OCI-LY7 (cell line): ENCODE measurements around the gene HSD17B2.

Source experiments
- EZH2phosphoT487 ChIP-seq: fragments of 200-600 bp; sonication (generic); IDR thresholded peaks from 2 replicates; pipeline ENCODE4 v1.6.1; 2018; ENCODE audit warnings: low read depth, borderline replicate concordance, mild to moderate bottlenecking, mixed run types, antibody characterized with exemption, low read length, moderate library complexity, mixed read lengths
- TF ChIP-seq, protein P1 (sequence below): fragments of 200-600 bp; sonication (generic); conservative IDR thresholded peaks from 2 replicates; pipeline ENCODE4 v1.5.1; 2014; ENCODE audit warnings: mild to moderate bottlenecking, antibody characterized with exemption, low read length, moderate library complexity, mixed read lengths

DNA sequence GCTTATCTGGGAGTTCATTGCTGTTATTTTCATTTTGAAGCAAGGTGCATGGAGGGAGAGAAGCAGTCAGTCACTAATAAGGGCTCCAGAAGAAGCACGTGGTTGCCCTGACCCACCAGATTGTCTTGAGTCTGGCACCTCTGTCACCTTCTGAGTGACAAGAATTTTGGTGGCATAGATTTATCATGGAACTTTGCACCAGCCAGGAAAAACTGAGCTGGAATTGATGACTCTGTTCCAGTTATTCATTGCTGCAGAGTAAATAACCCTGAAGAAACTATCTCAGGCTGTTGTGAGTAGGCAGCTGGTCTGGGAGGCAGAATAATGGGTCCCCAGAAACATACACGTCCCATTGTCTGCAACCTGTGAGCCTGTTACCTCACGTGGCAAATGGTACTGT, 44.8 kb downstream of the HSD17B2 start:
- TF ChIP-seq, protein P1, sequence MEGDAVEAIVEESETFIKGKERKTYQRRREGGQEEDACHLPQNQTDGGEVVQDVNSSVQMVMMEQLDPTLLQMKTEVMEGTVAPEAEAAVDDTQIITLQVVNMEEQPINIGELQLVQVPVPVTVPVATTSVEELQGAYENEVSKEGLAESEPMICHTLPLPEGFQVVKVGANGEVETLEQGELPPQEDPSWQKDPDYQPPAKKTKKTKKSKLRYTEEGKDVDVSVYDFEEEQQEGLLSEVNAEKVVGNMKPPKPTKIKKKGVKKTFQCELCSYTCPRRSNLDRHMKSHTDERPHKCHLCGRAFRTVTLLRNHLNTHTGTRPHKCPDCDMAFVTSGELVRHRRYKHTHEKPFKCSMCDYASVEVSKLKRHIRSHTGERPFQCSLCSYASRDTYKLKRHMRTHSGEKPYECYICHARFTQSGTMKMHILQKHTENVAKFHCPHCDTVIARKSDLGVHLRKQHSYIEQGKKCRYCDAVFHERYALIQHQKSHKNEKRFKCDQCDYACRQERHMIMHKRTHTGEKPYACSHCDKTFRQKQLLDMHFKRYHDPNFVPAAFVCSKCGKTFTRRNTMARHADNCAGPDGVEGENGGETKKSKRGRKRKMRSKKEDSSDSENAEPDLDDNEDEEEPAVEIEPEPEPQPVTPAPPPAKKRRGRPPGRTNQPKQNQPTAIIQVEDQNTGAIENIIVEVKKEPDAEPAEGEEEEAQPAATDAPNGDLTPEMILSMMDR, result no peak
- no peak for TF ChIP-seq EZH2phosphoT487
